Left hindlimb (tissue), 1 donor: ENCODE measurements around the gene APLF.
"Not testable (repeated sequence)": the region's sequence is repeated elsewhere in the genome, so short reads cannot be mapped to it uniquely, and the experiment has no call there.

Source experiments
- DNase-seq: peaks from one replicate; pipeline ENCODE4 v3.0.0-alpha.2; 2018

Gene APLF

DNA sequence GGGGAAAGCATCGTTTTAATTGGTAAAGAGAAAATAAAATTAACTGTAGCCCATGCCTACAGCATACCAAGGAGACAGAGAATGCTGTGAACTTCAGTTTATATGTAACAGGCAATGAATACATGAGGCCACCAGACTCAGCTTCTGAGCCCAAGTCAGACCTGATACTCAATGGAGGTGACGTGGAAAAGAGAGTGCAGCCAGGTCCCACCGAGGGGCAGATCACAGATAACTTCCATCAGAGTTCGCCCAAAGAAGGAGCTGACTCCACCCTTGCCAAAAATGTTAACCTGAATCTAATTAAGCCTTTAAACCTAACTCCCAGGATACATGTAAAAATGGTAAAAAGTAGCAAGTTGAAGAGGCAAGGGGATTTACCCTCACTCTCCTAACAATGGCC lies 123.8 kb downstream of the APLF start:
- DNase-seq = no peak

DNA sequence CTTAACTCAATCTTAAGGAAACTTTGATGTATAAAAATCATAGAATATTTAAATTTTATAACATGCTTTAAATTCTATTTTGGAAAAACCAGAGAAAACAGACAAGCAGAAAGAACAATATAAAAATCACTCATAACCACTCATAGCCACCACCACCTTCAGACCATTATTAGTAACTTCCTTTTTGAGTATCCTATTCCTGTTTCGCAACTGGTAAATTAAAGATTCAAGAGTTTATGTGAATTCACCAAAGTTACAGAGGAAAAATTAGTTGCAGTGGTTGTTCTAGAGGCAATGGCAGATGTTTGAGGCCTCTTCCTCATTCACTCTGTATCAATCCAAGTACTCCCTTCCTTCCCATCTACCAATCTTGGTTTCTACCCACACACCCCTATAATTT lies 126.7 kb downstream of the APLF start:
- DNase-seq = no peak

DNA sequence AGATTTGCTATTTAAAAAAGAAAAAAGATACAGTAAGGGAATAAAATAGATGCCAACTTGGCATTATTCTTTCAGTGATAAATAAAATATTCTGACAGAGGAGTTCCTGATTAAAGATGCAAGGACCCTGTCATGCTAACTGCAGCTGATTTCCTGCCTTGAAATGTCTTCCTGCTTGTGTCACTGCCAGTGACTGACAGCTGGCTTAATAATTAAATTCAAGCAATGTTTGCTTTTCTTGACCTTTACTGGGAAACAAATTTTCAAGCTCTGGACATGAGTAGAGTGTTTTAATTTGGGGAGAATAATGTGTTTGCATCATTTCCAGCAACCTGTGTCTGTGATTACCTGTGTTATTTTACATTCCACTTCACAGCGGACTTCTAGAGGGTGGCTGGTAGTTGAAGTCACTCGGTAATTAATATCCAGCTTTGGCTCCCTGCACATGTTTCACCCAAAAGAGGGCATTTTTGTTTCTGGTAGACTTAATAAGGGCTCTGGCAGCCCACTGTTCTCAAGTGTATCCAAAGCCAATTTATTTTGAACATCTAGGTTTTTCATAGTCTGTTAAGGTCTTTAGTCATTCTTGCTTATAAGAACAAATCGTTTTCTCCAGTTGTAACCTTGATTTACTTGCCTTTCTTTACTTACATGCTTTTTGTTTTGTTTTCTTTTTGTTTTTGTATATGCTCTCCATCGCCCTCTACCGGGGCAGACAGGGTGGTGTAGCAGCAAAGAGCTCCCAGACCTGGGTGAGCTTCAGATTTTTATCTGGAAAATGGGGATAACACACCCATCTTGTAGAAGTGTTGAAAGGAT lies 127.5 kb downstream of the APLF start:
- no peak for DNase-seq

DNA sequence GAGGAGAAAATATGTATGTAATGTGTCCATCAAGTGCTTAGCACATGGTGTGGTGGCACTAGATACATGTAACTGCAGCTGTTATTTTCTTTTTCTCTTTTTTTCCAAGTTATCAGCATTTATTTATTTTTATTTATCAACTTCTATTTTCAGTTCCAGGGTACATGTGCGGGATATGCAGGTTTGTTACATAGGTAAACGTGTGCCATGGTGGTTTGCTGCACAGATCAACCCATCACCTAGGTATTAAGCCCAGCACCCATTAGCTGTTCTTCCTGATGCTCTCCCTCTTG lies 128.1 kb downstream of the APLF start:
- DNase-seq = not testable (repeated sequence)

DNA sequence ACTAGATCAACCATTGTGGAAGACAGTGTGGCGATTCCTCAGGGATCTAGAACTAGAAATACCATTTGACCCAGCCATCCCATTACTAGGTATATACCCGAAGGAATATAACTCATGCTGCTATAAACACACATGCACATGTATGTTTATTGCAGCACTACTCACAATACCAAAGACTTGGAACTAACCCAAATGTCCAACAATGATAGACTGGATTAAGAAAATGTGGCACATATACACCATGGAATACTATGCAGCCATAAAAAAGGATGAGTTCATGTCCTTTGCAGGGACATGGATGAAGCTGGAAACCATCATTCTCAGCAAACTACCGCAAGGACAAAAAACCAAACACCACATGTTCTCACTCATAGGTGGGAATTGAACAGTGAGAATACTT lies 133.1 kb downstream of the APLF start:
- not testable (repeated sequence) for DNase-seq

DNA sequence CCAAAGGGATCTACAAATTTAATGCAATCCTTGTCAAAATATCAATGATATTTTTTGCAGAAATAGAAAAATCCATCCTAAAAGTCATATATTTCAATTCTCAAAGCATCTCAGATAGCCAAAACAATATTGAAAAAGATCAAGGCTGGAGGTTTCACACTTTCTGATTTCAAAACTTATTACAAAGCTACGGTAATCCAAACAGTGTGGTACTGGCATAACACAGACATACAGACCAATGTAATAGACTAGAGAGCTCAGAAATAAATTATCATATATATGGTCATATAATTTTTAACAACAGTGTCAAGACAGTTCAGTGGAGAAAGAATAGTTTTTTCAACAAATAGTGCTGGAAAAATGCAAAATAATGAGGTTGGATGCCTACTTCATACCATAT lies 135.7 kb downstream of the APLF start:
- DNase-seq = no peak

DNA sequence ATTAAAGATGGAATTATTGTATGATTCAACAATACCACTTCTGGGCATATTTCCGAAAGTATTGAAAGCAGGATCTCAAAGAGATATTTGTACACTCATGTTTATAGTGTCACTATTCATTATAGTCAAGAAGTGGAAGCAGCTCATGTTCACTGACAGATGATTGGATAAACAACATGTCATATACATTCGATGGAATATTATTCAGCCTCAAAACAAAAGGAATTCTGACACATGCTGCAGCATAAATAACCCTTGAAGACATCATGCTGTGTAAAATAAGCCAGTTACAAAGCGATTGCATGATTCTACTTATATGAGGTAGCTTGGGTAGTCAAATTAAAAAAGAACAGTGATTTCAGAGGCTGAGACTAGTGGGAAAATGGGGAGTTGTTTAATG lies 136.7 kb downstream of the APLF start:
- no peak for DNase-seq

DNA sequence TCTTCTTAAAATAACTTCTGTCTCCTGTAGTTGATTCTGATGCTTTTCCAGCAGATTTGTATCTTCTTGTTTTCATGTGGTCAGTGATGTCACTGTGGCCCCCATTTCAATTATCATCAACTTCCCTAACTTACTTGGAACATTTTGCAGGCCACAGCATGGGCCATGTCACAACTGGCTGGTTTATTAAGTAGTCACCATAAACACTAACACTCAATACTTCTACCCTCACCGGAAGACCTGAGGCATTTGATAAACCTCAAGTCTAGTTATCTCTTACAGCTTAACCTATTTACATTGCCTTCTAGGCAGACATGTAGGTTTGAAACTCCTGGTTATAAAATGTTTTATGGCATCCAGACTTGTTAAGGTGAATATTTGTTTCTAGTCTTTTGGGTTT lies 138.6 kb downstream of the APLF start:
- DNase-seq = no peak

DNA sequence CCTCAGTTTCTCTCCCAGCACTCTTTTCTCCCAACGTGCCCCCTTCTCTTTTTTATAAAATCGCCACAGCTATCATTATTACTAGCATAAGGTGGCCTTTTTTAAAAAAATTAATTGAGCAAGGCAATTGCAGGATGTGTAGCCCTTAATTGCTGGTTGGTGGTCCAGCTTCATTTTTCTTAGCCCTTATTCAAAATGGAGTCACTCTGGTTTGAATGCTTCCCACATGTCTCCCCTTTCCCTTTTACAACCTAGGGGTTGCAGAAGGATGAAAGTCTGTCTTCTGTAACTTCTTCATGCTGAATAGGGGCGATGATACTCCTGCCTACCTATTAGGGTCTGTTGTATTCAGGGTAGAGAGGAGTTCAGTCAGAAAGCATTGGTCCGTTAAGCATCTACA lies 139.4 kb downstream of the APLF start:
- DNase-seq = no peak

DNA sequence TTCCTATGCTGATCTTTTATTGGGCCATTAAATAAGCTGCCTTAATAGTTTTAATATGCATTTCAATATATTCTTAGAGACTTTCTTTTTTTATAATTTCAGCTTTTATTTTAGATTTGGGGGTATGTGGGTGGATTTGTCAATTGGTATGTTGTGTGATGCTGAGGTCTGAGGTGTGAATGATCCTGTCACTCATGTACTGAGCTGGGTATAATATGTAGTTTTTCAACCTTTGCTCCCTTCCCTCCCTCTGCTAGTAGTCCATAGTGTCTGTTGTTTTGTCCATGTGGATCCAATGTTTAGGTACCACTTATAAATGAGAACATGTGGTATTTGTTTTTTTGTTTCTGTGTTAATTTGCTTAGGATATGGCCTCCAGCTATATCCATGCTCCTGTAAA lies 140.5 kb downstream of the APLF start:
- DNase-seq = no peak

DNA sequence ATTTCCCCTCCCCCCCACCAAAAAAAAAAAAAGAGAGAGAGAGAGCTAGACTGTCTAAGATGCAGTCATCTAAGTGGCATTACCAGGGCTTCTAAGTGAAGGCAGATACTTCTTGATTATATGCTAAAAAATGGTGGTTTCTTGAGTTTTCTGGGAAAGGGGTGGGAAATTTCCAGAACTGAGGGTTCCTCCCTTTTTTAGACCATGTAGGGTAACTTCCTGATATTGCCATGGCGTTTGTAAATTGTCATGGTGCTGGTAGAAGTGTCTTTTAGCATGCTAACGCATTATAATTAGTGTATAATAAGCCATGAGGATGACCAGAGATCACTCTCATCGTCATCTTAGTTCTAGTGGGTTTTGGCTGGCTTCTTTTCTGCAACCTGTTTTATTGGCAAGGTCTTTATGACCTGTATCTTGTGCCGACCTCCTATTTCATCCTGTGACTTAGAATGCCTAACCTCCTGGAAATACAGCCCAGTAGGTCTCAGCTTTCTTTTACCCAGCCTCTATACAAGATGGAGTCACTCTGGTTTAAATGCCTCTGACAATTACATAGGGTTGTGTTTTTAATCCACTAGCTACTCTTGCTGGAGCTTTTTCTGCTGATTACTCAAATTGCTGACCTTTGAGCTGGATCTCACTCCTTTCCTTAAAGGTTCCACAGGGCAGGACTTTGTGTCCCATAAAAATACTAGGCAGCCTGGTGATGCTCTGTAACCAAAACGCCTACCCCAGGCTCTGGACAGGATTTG lies 145.6 kb downstream of the APLF start:
- DNase-seq = no peak

DNA sequence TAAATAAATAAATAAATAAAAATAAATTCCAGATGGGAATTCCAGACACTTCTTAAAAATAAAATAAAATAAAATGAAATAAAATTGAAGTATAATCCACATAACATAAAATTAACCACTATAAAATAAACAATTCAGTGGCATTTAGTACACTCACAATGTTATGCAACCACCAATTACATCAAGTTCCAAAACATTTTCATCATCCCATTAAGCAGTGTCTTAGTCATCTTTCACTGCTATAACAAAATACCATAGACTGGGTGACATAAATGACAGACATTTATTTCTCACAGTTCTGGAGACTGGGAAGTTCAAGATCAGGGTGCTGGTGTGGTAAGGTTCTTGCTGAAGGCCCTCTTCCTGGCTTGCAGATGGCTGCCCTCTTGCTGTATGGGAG lies 153.4 kb downstream of the APLF start:
- no peak for DNase-seq

DNA sequence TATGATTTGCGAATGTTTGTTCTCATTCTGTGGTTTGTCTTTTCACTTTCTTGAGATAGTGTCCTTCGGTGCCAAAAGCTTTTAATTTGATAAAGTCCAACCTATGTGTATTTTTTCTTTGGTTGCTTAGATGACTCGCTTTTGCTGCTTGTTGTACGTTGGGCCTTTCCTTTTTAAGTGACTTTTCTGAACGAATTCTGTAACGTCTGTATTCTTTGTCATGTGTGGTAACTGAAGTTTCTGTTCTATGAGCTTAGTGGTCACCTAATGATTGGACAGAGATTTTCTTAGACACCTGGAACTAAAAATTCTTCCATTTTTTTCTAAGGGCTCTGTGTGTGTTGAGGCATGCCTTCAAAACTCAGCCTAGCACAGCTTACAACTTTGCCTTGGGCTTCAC lies 156.4 kb downstream of the APLF start:
- DNase-seq = no peak

DNA sequence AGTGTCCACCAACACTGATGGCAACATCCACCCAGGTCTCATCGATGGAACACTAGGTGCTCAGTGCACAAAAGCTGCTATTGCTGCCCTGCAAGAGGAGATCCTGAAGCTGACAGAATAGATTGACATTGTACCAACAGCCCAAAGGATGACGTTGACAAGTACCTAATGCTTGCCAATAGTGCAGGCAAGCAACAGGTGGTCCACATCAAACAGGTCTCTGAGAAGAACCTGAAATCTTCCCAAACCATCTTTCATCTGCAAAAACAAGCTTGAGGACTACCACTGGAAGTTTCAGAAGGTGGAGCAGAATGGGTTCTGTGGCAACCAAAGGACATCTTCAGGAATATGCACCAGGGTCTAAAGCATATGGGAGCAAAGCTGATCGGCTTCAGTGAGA lies 160.2 kb downstream of the APLF start:
- DNase-seq = no peak
